Testis (tissue), 3 donors: Measurements from ENCODE around the gene BTBD6. TPM values are rescaled to one million over a fixed set of nuclear protein-coding genes. Genes with fewer than 3 reads are reported as not detected.

Experiments
- DNase-seq: peaks from one replicate; pipeline ENCODE4 v3.0.0-alpha.2; 2019
- H3K27ac ChIP-seq, 2 donors: fragments of 200-600 bp; sonication (generic); one replicate each; pipeline ENCODE4 v1.5.1; 2019
- H3K27me3 ChIP-seq: fragments of 200-600 bp; sonication (generic); one replicate; pipeline ENCODE4 v1.5.1; 2019
- H3K36me3 ChIP-seq: fragments of 200-600 bp; sonication (generic); one replicate; pipeline ENCODE4 v1.5.1; 2017; ENCODE audit warnings: low read depth; ENCODE audit errors: missing control alignments
- H3K4me1 ChIP-seq: fragments of 200-600 bp; sonication (generic); one replicate; pipeline ENCODE4 v1.5.1; 2019
- H3K4me3 ChIP-seq, 2 donors: fragments of 200-600 bp; sonication (generic); one replicate each; pipeline ENCODE4 v1.5.1; 2017 to 2019
- H3K9me3 ChIP-seq: fragments of 200-600 bp; sonication (generic); one replicate; pipeline ENCODE4 v1.5.1; 2017
- POLR2A ChIP-seq: fragments of 450-650 bp; IDR thresholded peaks from one replicate; pipeline ENCODE4 v1.6.1; 2017; ENCODE audit warnings: antibody characterized with exemption, mild to moderate bottlenecking, moderate library complexity
- WGBS, 2 donors: methylation state at CpG; one replicate each; pipeline ENCODE4 v1.1.5; 2018; 5-methylcytosine and 5-hydroxymethylcytosine counted together
- intact Hi-C: fragments of 100-400 bp; cut with DNase I; formaldehyde crosslinking; loops from one replicate; pipeline ENCODE4 v1.15.1; 2023; ENCODE audit warnings: low total_unique reads
- polyA plus RNA-seq: library from polyadenylated mRNA; stranded (reverse); fragments of 350-450 nt; fragmentation: Illumina TruSeq; extraction: RNeasy Lipid Tissue Mini Kit (QIAGEN cat#74804); gene quantifications from one replicate; pipeline ENCODE4 v1.2.3, GENCODE V29; 2014; ENCODE audit warnings: low read depth, low replicate concordance; ENCODE audit not compliant: insufficient read depth
- total RNA-seq, 2 donors: library from RNA; depleted of rRNA; stranded (reverse); fragments of >200 nt; gene quantifications; one replicate each; pipeline ENCODE4 v1.2.3, GENCODE V29; 2016
- TF ChIP-seq, protein P1 (sequence below), 3 experiments: fragments of 450-650 bp in 2 of 3; fragments of 200-600 bp in 1 of 3; sonication (generic) in 1 of 3; IDR thresholded peaks; one replicate each; pipeline ENCODE4 v1.5.1; 2016 to 2019; ENCODE audit warnings: antibody characterized with exemption in 3 of 3, mild to moderate bottlenecking in 2 of 3, moderate library complexity in 1 of 3

Gene BTBD6
- total and polyA plus RNA-seq, 3 donors from 2014 or later = 84.1 to 120 (median 97.6) TPM

DNA sequence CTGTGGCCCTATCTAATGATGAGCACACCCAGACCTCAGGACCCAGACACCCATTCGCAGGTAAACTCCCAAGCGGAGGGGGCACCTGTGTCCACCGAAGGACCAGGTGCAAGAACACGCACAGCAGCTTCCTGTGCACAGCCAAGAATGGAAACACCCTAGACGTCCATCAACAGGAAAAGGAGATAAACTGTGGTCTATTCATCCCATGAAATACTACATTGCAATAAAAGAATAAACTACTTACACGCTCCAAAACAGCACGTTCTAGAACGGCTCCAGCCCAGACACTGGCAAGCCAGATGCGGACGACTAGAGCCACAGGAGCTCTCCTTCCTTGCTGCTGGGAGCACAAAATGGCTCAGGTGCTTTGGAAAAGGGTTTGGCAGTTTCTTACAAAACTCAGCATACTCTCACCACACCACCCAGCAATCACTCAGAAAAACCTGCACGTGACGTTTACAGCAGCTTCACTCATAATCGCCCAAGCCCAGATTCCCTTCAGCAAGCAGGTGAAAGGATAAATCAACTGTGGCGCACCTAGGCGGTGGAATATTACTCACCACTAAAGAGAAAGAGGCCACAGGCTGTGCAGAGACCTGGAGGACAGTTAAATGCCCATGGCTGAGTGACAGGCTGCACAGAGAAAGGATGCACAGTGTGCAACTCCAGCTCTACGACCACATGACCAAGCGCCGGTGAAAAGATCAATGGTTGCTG, 31.5 kb downstream of the BTBD6 start:
- H3K4me1 ChIP-seq = no peaks in the 10 kb centered on the region
- no peak for TF ChIP-seq POLR2A
- TF ChIP-seq, protein P1, sequence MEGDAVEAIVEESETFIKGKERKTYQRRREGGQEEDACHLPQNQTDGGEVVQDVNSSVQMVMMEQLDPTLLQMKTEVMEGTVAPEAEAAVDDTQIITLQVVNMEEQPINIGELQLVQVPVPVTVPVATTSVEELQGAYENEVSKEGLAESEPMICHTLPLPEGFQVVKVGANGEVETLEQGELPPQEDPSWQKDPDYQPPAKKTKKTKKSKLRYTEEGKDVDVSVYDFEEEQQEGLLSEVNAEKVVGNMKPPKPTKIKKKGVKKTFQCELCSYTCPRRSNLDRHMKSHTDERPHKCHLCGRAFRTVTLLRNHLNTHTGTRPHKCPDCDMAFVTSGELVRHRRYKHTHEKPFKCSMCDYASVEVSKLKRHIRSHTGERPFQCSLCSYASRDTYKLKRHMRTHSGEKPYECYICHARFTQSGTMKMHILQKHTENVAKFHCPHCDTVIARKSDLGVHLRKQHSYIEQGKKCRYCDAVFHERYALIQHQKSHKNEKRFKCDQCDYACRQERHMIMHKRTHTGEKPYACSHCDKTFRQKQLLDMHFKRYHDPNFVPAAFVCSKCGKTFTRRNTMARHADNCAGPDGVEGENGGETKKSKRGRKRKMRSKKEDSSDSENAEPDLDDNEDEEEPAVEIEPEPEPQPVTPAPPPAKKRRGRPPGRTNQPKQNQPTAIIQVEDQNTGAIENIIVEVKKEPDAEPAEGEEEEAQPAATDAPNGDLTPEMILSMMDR (IDR thresholded peaks at IDR 0.05) = no peak
- H3K36me3 ChIP-seq = no peaks in the 10 kb centered on the region
- no peak overlapping the region for H3K4me3 ChIP-seq
- H3K27ac ChIP-seq = no peak overlapping the region
- intact Hi-C loops = loop anchor here (10.0 kb wide), 1 partner anchor 75 kb away; no protein-coding TSS in a partner anchor
- 92% methylated on average over 18 of the region's 18 CpGs for WGBS, 2 donors
- no peaks in the 10 kb centered on the region for H3K9me3 ChIP-seq
- H3K27me3 ChIP-seq = no peaks in the 10 kb centered on the region
- no peak for DNase-seq

DNA sequence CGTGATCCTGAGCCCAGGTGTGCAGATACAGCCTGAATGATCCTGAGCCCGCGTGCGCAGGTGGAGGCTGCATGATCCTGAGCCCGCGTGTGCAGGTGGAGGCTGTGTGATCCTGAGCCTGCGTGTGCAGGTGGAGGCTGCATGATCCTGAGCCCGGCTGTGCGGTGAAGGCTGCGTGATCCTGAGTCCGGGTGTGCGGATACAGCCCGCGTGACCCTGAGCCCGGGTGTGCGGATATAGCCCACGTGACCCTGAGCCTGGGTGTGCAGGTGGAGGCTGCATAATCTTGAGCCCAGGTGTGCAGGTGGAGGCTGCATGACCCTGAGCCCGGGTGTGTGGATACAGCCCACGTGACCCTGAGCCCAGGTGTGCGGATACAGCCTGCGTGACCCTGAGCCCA, 32.2 kb downstream of the BTBD6 start:
- H3K27me3 ChIP-seq = no peaks in the 10 kb centered on the region
- DNase-seq = no peak
- no peak for TF ChIP-seq POLR2A
- TF ChIP-seq, protein P1 (IDR thresholded peaks at IDR 0.05) = no peak
- H3K4me1 ChIP-seq = no peaks in the 10 kb centered on the region
- H3K27ac ChIP-seq = no peak overlapping the region
- WGBS, 2 donors = 93 to 100% methylated on average over 7 to 21 of the region's 21 CpGs
- intact Hi-C loops = loop anchor here (10.0 kb wide), 1 partner anchor 76 kb away; no protein-coding TSS in a partner anchor
- H3K4me3 ChIP-seq = no peak overlapping the region
- H3K36me3 ChIP-seq = no peaks in the 10 kb centered on the region
- no peaks in the 10 kb centered on the region for H3K9me3 ChIP-seq

DNA sequence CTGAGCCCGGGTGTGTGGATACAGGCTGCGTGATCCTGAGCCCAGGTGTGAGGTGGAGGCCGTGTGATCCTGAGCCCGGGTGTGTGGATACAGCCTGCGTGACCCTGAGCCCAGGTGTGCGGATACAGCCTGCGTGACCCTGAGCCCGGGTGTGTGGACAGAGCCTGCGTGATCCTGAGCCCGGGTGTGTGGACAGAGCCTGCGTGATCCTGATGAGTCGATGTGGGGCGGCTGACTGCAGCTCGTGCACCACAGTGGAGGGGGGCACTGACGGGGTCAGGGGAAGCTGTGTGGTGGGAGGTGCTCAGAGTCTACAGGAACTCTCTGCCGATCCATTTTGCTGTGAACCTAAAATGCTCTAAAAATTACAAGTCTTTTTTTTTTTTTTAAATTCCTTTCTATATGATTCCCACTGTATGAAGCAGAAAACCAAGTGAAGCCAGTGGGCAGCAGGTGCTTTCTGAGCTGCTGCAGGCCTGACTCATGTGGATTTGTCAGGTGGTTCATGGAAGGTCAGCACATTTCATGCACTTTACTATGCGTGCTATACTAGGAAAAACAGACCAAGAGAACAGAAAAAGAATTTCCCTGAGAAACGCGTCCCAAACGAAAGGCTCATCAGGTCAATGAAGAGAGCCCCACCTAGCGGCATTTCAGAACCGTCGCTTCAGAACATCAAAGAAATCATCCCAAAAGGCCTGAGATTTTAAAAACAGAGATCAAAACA, 33.2 kb downstream of the BTBD6 start:
- TF ChIP-seq, protein P1 (IDR thresholded peaks at IDR 0.05) = peak; percentile 28 to 52 (median 44)
- no peak for TF ChIP-seq POLR2A
- no peaks in the 10 kb centered on the region for H3K4me1 ChIP-seq
- H3K9me3 ChIP-seq = no peaks in the 10 kb centered on the region
- DNase-seq = peak; percentile 41
- H3K36me3 ChIP-seq = no peaks in the 10 kb centered on the region
- intact Hi-C loops = loop anchor here (10.0 kb wide), 1 partner anchor 77 kb away; no protein-coding TSS in a partner anchor
- no peak overlapping the region for H3K4me3 ChIP-seq
- H3K27me3 ChIP-seq = no peaks in the 10 kb centered on the region
- 62 to 71% methylated on average over 17 to 23 of the region's 23 CpGs for WGBS, 2 donors
- H3K27ac ChIP-seq = no peak overlapping the region

DNA sequence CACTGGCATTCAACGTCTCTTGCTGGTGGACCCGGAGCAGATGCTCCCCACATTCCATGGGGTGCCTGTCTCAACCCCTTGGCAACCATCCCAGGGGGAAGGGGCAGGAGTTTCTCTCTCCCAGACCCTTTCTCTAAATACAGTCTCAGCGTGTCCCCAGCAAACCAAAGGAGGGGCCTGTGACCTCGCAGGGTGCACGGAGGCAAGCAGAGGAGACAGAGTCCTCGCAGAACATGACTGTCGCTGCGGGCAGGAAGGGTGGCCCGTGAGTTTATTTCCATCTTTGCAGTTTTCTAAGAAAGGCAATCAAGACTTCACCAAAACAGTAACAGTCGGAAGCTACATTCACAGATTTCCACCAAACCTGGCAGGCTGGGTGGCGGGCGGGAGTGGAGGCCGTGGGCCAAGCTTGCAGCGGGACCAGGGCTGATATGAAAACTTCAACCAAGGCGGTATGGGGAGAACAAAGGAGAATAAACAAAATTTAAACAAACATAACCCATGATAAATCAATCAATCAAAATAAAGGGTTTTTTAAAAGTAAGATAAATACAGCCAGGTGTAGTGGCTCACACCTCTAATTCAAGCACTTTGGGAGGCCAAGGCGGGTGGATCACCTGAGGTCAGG, 33.9 kb downstream of the BTBD6 start:
- TF ChIP-seq, protein P1 (IDR thresholded peaks at IDR 0.05) = no peak
- TF ChIP-seq POLR2A = no peak
- Histone ChIP-seq H3K4me3 (no peak overlapping the region), H3K36me3 (no peaks in the 10 kb centered on the region), H3K4me1 (no peaks in the 10 kb centered on the region), H3K27me3 (no peaks in the 10 kb centered on the region), H3K27ac (no peak overlapping the region), H3K9me3 (no peaks in the 10 kb centered on the region)
- WGBS, 2 donors = 73 to 80% methylated on average over 16 of the region's 16 CpGs
- intact Hi-C loops = loop anchor here (10.0 kb wide), 1 partner anchor 77 kb away; no protein-coding TSS in a partner anchor
- DNase-seq = no peak
